NCI-H2081 treated with DMSO at 0.1 percent for 48 hours (cell line): ENCODE measurements around the gene MTG2.

ENCODE experiments used
- DNase-seq: peaks from one replicate; lab custom pipeline; 2025; lab: John Stamatoyannopoulos, UW

Gene MTG2

DNA sequence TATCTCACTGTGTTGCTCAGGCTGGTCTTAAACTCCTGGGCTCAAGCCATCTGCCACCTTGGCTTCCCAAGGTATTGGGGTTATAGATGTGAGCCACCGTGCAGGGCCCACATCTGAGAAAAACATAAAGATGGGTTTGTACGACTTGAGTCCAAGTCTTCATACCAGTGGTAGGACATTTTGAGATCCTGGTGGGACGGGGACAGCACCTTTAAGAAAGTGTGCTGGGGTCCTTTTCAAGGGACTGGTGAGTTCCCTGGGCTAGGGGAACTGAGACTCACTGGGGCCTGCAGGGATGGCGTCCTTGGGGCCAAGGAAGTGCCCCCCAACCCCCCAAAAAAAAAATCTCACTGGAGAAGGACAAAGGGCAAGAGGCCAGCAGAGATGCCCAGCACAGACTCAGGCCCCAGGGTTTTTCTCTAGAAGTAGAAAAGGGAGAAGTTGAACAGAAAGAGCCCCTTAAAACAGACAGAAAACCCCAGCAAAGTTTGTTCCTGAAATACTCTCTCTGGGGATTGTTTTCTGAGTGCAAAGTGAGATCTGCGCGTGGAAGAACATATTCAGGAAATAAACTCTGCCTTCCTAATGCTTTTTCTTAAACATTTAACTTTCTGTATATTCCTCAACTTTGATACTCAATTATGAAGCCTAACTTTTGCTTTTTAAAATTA lies 66.2 kb downstream of the MTG2 start:
- DNase-seq, result no peak

DNA sequence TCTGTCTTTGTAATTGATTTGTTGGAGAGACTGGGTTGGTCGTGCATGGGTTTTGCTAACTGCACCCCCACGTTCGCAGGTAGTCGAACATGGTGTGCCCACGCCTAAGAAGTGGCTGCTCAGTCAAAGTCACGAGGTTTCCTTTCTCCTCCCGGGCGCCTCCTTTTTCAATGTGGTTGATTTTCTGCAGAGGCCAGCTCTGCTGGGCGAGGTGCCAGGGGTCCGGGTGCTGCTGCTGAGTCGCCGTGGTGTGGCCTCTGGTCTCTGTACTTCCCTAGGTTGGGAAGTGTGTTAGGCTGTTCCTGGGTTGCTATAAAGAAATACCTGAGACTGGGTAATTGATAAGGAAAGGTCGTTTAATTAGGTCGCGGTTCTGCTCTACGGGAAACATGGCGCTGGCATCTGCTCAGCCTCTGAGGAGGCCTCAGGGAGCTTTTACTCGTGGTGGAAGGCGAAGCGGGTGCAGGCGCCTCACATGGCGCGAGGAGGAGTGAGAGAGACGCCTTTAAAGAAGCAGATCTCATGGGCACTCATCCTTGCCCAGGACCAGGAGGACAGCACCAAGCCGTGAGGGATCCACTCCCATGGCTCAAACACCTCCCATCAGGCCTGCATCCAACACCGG lies 69.6 kb downstream of the MTG2 start:
- no peak for DNase-seq
